Endothelial cell of umbilical vein (primary cell): ENCODE measurements around the gene STON2. TPM values are rescaled to one million over a fixed set of nuclear protein-coding genes. Genes with fewer than 3 reads are reported as not detected.

Experiments used
- BruUV-seq: library from RNA; stranded (reverse); fragments of 400-500 nt; replicated peaks from 2 replicates; lab custom pipeline; 2021; lab: Mats Ljungman, UMichigan
- CTCF ChIA-PET: fragments of 300-600, 350-600 bp; sonication (Branson Sonifier 250); formaldehyde crosslinking; loops from one replicate; lab custom pipeline; 2021; ENCODE audit warnings: antibody characterized with exemption, inconsistent platforms; lab: Charles Lee
- POLR2A ChIA-PET: fragments of 300-600, 350-600 bp; sonication (Branson Sonifier 250); formaldehyde crosslinking; loops from one replicate; lab custom pipeline; 2021; ENCODE audit warnings: antibody characterized with exemption, inconsistent platforms; lab: Charles Lee
- DNase-seq: peaks from one replicate; pipeline ENCODE4 v3.0.0-alpha.2; 2011; ENCODE audit warnings: low read depth, low spot score
- FAIRE-seq: peaks from 2 replicates; lab custom pipeline; 2011; peaks lifted over from hg19 to GRCh38; lab: Jason Lieb, UNC
- H2AFZ ChIP-seq: 2 replicates; pipeline ENCODE4 v1.6.0; 2012; ENCODE audit warnings: low read depth, low read length, control low read depth, inconsistent platforms
- H3K27ac ChIP-seq: 2 replicates; pipeline ENCODE4 v1.5.1; 2011; ENCODE audit warnings: low read depth, mild to moderate bottlenecking, control low read depth, low read length, moderate library complexity; ENCODE audit not compliant: insufficient read depth
- H3K27me3 ChIP-seq, 2 experiments: 2 replicates each; pipeline versions ENCODE4 v1.6.0 to v1.6.1; 2011; ENCODE audit warnings: low read length in 2 of 2, mixed read lengths in 1 of 2; ENCODE audit not compliant: control insufficient read depth in 2 of 2, insufficient read depth in 2 of 2
- H3K36me3 ChIP-seq, 2 experiments: 2 replicates in 1 of 2; 3 replicates in 1 of 2; pipeline ENCODE4 v1.5.1; 2011; ENCODE audit warnings: low read length in 2 of 2, mild to moderate bottlenecking in 1 of 2, moderate library complexity in 1 of 2; ENCODE audit not compliant: control insufficient read depth in 2 of 2, insufficient read depth in 2 of 2; ENCODE audit errors: extremely low read depth in 1 of 2
- H3K4me1 ChIP-seq: 3 replicates; pipeline ENCODE4 v1.5.1; 2011; ENCODE audit warnings: mild to moderate bottlenecking, low read length; ENCODE audit not compliant: control insufficient read depth, insufficient read depth; ENCODE audit errors: extremely low read depth
- H3K4me2 ChIP-seq: 2 replicates; pipeline ENCODE4 v1.6.1; 2011; ENCODE audit warnings: low read length, control low read depth, mixed read lengths; ENCODE audit not compliant: insufficient read depth
- H3K4me3 ChIP-seq, 3 experiments: fragments of 200-600 bp in 1 of 3; sonication (generic), shearing (Covaris generic) in 1 of 3; replicated peaks in 1 of 3; 2 replicates each; pipeline ENCODE4 v1.5.1; 2011 to 2016; ENCODE audit warnings: control low read depth in 3 of 3, low read length in 3 of 3, mild to moderate bottlenecking in 2 of 3, inconsistent platforms in 1 of 3, low read depth in 1 of 3, moderate library complexity in 1 of 3; ENCODE audit not compliant: insufficient read depth in 1 of 3
- H3K79me2 ChIP-seq: 2 replicates; pipeline ENCODE4 v1.6.0; 2012; ENCODE audit warnings: low read length, inconsistent platforms; ENCODE audit not compliant: control insufficient read depth, insufficient read depth
- H3K9ac ChIP-seq: replicated peaks from 2 replicates; pipeline ENCODE3; 2011; ENCODE audit warnings: low read length, control low read depth; ENCODE audit not compliant: insufficient read depth; ENCODE audit errors: extremely low read depth
- H3K9me1 ChIP-seq: replicated peaks from 3 replicates; pipeline ENCODE4 v1.6.0; 2011; ENCODE audit warnings: mild to moderate bottlenecking, low read length; ENCODE audit not compliant: control insufficient read depth, insufficient read depth; ENCODE audit errors: extremely low read depth
- H3K9me3 ChIP-seq: replicated peaks from 2 replicates; pipeline ENCODE4 v1.5.1; 2012; ENCODE audit warnings: low read length, inconsistent platforms; ENCODE audit not compliant: control insufficient read depth, insufficient read depth
- H4K20me1 ChIP-seq: replicated peaks from 2 replicates; pipeline ENCODE3; 2011; ENCODE audit warnings: mild to moderate bottlenecking, low read length; ENCODE audit not compliant: control insufficient read depth, insufficient read depth; ENCODE audit errors: extremely low read depth
- CTCF ChIP-seq, 2 donors: IDR thresholded peaks; 1 replicate in 1 of 2; 2 replicates in 1 of 2; pipeline ENCODE4 v1.5.1; 2011; ENCODE audit warnings: low read length in 2 of 2, mild to moderate bottlenecking in 2 of 2, moderate library complexity in 2 of 2, control low read depth in 1 of 2, inconsistent platforms in 1 of 2, low read depth in 1 of 2; ENCODE audit not compliant: insufficient read depth in 1 of 2; ENCODE audit errors: extremely low read depth in 1 of 2
- FOS ChIP-seq: IDR thresholded peaks from 2 replicates; pipeline ENCODE4 v1.6.1; 2011; ENCODE audit warnings: mild to moderate bottlenecking, low read length, moderate library complexity, borderline replicate concordance; ENCODE audit not compliant: insufficient read depth
- MAX ChIP-seq: IDR thresholded peaks from 2 replicates; pipeline ENCODE4 v1.6.1; 2011; ENCODE audit not compliant: insufficient read depth, insufficient read length
- MYC ChIP-seq: IDR thresholded peaks from one replicate; pipeline ENCODE4 v1.6.1; 2011; ENCODE audit warnings: mild to moderate bottlenecking, low read depth, low read length
- POLR2AphosphoS5 ChIP-seq: IDR thresholded peaks from 2 replicates; pipeline ENCODE4 v1.6.1; 2012; ENCODE audit warnings: low read depth, mild to moderate bottlenecking, control low read depth, low read length, moderate library complexity; ENCODE audit not compliant: insufficient read depth
- dilution Hi-C: fragments of 300-500 bp; cut with MboI; formaldehyde crosslinking; loops from one replicate; pipeline ENCODE4 v1.15.0; 2019; ENCODE audit warnings: low sequenced_read_pairs; ENCODE audit not compliant: extremely low pct_ligation_motif_present
- intact Hi-C: fragments of 100-400 bp; cut with micrococcal nuclease; formaldehyde crosslinking; loops from one replicate; pipeline ENCODE4 v1.10.0; 2022
- polyA plus RNA-seq, 4 experiments: library from polyadenylated mRNA; depleted of rRNA in 3 of 4; stranded (reverse) in 3 of 4; unstranded in 1 of 4; fragments of >200 nt; gene quantifications; 2 replicates each; pipeline versions ENCODE4 v1.2.1 to v1.2.3, GENCODE V29; 2011 to 2012; ENCODE audit warnings: missing spikeins in 1 of 4
- total RNA-seq: library from RNA; stranded (reverse); gene quantifications from 2 replicates; pipeline ENCODE4 v1.2.3, GENCODE V29; 2021

The STON2 gene
- total and polyA plus RNA-seq, 2 donors (not counting 3 experiments of a cell fraction or from before 2014, with no cell fraction given): not detected

GRCh38 chr14:81313775-81314429, 86.2 kb downstream of the STON2 start:
- H4K20me1 ChIP-seq: no peaks in the 10 kb centered on the region
- no peaks in the 10 kb centered on the region for H3K27me3 ChIP-seq
- H3K27ac ChIP-seq: no peak overlapping the region
- no peaks in the 10 kb centered on the region for H3K9me1 ChIP-seq
- H3K9ac ChIP-seq: no peak overlapping the region
- no peak for FAIRE-seq
- BruUV-seq: no TSS peak
- no peak for DNase-seq
- H3K4me1 ChIP-seq: no peaks in the 10 kb centered on the region
- POLR2A ChIA-PET: no interaction called here
- no peak overlapping the region for H2AFZ ChIP-seq
- H3K36me3 ChIP-seq: no peaks in the 10 kb centered on the region
- CTCF ChIA-PET: no interaction called here
- no peak overlapping the region for H3K4me3 ChIP-seq
- no peaks in the 10 kb centered on the region for H3K79me2 ChIP-seq
- no peak overlapping the region for H3K4me2 ChIP-seq
- no peak for TF ChIP-seq MYC
- no peak for TF ChIP-seq MAX
- TF ChIP-seq FOS: no peak
- TF ChIP-seq POLR2AphosphoS5: no peak
- no peak for TF ChIP-seq CTCF (IDR thresholded peaks at IDR 0.05; ENCODE audit: extremely low read depth in 1 of 2, insufficient read depth in 1 of 2, low read depth in 1 of 2, low read length in 2 of 2)
- intact Hi-C loops (no loop called here), dilution Hi-C loops (no loop called here)
- H3K9me3 ChIP-seq: no peaks in the 10 kb centered on the region
